GM19099 (cell line): ENCODE data around the gene EMP3.

Experiments
- POLR2A ChIP-seq: IDR thresholded peaks from 3 replicates; pipeline ENCODE4 v1.6.1; 2011; ENCODE audit warnings: low read depth; ENCODE audit not compliant: insufficient read length; ENCODE audit errors: extremely low read depth

Gene EMP3

DNA sequence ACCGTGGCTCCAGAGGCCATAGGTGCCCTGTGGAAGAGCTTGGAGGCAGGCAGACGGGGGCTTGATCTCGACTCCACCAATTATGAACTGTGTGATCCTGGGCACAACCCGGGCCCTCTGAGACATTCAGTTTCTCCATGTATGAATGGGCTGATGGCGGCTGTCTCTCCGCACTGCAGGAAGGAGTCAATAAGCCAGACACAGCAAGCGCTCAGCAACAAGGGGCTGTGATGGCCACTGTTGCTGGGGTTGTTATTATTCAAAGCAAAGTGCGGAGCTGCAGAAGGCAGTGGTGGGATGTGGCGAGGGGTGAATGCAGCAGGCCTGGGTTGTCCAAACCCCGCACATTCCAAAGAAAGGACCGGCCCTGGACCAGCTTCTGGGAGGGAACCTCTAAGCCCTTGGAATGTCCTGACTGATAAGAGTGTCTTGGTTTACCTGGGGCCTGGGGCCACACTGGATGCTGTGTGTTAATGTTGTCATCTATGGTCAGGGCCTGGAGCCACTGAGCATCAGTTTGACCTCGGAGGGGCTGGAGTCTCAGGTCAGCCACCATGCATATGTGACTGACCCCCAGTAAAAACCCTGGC, 30.1 kb downstream of the EMP3 start:
- no peak for TF ChIP-seq POLR2A

DNA sequence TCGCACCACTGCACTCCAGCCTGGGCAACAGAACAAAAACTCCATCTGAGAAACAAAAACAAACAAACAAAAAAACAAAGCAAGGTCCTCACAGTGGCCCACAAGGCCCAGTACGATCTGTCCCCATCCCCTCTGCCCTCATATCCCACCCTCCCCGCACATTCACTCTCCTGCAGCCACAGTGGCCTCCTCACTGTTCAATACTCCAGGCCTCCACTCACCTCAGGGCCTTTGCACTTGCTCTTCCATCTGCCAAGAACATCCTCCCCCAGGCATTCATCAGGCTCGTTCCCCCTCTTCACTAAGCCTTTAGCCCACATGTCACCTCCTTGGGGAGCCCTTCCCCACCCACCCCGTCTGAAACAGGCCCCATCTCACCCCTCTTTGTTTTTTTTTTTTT, 33.8 kb downstream of the EMP3 start:
- TF ChIP-seq POLR2A: no peak

DNA sequence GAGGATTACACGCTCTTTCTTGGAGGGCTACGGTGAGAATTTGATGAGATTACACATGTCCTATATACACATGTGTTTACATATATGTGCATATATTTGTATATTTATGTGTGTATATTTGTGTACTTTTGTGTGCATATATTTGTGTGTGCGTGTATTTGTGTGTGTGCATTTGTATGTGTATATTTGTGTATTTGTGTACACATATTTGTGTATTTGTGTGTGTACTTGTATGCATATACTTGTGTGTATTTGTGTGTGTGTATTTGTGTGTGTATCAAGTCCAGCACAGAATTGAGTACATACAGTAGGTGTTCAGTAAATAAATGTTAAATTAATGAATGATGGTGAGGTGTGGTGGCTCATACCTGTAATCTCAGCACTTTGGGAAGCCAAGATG, 36.6 kb downstream of the EMP3 start:
- TF ChIP-seq POLR2A: no peak

DNA sequence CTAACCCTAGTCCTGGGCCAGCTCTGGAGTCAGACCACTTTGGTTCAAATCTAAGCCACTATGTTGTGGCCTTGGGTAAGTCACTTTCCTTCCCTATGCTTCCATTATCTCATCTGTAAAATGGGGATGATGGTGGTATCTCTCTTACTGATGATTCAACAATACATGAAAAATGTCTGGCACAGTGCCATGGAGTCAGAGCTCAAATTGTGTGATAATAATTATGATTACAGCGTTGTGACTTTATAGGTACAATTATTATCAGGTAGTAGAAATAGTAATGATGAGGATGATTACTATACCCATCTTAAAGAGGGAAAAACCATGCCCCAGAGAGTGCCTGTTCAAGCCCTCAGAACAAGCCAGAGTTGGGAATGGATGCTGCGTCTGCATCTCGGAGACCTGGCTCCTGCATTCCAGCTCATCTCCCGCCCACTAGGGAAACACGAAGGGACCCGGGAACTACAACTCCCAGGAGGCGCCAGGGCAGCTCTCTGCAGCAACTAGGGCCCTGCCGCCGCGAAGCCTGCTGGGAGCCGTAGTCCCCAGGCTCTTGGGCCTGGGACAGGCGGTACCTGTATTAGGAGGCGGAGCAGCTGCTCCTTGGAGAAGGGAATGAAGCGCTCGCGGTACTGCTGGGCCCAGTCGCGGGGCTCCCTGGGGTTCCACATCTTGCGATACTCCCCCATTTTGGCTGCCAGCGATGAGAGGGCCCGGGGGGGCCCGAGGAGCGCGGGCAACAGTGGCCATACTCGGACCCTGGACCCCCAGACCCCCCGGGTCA, 37.6 kb downstream of the EMP3 start:
- TF ChIP-seq POLR2A: peak; percentile 43

DNA sequence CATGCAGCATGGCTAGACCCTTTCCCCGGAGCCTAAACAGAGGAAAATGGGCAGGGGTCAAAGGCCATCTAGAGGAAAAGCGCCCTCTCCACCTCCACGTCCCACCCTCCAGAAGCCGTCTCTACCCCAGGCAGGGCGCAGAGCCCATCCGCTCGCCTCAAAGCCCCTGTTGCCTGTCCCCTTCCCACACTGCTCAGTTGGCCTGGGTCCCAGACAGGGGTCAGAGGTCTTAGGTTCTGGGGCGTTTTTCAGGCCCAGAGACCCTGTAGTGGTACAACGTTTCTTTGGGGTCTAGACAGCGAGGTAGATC, 38.1 kb downstream of the EMP3 start:
- TF ChIP-seq POLR2A: peak; percentile 29

DNA sequence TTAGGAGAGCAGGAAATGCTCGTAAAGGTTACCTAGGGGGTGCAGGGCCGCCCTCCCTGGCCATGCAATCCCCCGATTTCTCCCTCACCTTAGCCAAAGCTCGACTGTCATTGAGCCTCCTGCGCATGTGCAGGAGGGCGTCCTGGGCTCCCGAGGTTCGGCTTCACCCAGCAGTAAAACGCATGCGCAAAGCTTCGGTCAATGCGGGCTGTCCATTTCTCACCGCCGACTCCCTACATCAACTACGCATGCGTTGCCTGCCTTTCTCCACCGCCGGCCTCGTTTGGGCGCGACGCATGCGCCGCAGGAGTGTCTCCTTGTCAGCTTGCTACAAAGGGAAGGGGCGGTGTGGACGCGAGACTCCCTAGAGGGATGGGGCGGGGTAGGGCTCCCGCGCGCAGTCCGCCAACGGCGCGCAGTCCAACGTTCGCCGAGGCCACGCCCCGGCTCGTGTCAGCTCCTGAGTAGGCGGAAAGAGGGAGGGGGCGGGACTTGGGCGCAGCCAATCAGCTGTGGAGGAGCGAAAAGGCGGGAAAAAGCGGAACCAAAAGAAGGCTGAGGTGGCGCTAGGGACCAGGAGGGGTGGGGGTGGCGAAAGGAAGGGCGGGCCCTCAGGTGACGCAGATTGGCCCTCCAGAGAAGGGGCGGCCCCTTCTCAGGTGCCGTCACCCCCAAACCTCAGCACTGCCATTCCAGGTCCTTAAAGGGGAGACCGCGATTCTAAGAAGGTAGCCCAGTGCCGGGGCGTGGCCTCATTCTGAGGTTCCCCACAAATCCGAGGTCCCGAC, 38.7 kb downstream of the EMP3 start, which contains the start of the genes SYNGR4 and TMEM143:
SYNGR4 (plus strand) TSS at position 558 of the 788 bp plus-strand sequence. CDS start 1,476 bp downstream, outside the sequence.
TMEM143 (minus strand) TSS at position 131 of the 788 bp plus-strand sequence; CDS start at position 111, 20 bp downstream.
- peak; percentile 62 for TF ChIP-seq POLR2A

DNA sequence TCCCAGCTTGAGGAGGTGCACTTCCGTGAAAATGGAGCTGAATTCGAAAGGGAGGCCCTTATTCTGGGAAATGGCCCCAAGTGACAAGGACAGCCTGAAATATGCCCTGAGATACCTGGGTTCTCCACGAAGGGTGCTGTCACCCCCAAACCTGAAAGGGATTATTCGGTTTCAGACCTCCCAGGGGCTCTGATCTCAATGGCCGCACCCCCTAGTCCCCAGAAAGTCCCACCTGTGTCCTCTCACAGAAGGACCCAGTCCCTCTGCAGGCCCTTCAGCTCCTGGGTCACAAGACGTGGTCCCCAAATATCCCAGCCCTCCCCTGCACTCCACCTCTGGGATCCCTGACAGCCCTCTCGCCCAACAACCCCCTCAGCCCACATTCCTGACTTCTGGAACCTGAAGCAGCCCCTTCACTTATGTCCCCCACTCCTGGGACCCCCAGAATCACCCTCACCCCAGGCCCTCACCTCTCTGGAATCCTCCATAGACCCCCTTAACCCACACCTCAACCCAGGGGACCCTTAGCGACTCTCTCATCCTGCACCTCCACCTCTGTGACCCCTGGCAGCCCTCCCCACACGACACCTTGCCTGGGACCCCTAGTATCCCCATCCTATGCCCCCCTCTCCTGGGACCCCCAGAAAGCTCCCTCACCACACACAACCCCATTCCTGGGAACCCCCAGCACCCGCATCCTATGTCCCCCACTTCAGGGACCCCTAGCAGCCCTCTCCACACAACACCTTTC, 39.4 kb downstream of the EMP3 start:
- no peak for TF ChIP-seq POLR2A

GRCh38 chr19:48365602-48366001, 40.2 kb downstream of the EMP3 start:
- TF ChIP-seq POLR2A: no peak

DNA sequence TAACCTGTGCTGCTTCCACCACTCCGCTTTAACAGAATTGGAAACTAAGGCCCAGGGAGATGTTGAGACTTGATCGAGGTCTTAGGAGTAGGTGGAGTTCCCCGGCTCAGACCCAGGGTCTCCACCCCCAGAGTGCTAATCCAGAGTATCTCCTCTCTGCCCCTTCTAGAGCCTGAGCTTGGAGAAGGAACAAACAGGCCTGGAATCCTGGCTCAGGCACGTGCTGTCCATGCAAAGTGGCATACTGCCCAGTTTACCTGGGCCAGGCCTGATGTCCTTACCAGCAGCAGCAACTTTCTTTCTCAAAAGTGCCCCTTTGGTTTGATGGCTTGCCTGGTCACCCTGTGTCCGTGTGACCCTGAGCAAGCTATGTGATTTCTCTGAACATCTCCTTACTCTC, 42.5 kb downstream of the EMP3 start:
- no peak for TF ChIP-seq POLR2A

GRCh38 chr19:48368936-48369335, 43.6 kb downstream of the EMP3 start:
- TF ChIP-seq POLR2A: no peak

DNA sequence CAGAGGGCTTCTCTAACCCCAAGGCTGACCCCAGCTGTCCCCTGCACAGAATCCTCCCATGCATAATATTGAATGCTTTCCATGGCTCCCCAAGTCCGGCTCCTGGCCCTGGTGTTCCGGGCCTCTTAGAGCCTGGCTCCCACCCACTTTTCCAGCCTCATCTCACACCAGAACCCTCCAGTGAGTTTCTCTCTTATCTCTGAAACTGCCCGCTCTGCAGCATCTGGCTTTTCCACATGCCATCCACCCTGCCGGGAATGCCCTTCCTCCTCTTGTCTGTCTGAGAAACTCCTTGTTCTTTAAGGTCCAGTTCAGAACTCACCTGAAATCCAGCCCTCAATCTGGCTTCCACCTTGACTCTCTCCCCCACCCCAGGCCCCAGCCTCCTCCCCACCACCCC, 45.6 kb downstream of the EMP3 start:
- no peak for TF ChIP-seq POLR2A

GRCh38 chr19:48371367-48371766, 46.0 kb downstream of the EMP3 start:
- no peak for TF ChIP-seq POLR2A

DNA sequence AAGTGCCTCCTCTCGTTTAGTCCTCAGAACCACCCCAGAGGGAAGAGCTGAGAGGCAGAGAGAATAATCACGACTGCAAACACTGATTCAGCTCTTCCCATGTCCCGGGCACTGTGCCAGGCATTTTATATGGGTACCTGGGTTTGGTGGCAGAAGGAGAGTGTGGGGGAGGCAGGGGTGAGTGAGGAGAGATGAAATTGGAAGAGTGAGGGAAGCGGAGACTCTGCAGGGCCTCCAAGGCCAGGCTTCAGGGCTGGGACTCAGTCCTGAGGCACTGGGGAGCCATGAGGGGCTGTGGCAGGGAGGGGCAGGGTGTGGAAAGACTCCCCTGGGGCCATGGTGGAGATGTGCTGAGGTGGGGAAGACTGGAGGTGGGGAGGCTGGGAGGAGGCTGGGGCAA, 47.6 kb downstream of the EMP3 start:
- TF ChIP-seq POLR2A: no peak

GRCh38 chr19:48373567-48373966, 48.2 kb downstream of the EMP3 start:
- no peak for TF ChIP-seq POLR2A

DNA sequence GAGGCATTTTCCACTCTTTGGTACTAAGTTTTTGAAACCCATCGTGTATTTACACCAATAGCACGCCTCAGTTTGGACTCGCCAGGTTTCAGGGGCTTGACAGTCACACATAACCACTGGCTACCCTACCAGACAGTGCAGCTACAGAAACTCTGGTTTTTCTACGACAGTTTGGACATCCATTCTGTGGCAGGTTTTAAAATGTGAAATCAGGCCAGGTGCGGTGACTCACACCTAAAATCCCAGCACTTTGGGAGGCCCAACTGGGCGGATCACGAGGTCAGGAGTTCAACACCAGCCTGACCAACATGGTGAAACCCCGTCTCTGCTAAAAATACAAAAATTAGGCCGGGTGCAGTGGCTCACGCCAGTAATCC, 52.8 kb downstream of the EMP3 start:
- no peak for TF ChIP-seq POLR2A

GRCh38 chr19:48379058-48379457, 53.7 kb downstream of the EMP3 start:
- TF ChIP-seq POLR2A: no peak
